ENCODE measurements around the gene IPO13.

Gene IPO13

DNA sequence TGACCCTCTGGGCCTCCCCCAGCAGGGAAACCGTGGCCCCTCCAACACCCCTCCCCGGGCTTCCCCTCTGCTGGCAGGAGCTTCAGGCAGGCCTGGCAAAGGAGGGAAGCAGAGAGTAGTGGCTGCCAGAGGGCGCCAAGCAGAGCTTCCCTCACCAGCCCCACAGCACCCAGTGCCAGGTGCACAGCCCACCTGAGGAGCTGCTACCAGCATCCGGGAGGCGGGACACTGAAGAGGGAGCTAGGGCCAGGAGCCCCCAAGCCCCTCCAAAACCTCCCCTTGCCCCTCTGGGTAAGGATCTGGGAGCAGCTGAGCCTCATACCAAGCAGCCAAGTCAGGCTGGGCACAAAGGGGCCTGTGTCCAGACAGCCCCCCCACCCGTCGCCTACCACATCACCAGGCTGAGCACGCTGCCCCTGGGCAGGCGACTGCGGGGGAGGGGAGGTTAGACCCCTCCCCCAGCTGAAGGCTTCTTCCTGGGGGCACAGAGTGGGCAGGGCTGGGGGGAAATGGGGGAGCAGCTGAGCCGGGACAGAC lies 64.3 kb downstream of the IPO13 start:
- no peak for DNase-seq (ENCODE audit: low read depth in 2 of 2)

DNA sequence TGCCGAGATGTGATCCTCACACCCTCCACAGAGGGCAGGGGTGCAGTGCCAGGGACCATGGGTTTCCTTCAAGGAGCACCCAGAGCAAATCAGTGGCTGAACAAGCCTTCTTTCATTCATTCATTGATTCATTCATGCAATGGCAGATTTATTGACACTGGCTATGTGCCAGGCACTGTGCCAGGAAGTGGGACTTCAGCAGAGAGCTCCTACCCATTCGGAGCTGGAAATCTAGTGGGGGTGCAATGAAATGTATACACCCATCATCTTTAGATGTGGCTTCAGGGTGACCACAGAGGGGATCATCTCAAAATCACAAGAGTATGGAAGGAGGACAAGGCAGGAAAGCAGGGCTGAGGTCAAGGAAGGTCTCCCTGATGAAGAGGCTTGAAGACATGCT lies 65.7 kb downstream of the IPO13 start:
- DNase-seq (ENCODE audit: low read depth in 2 of 2), result no peak

GRCh38 chr1:44012941-44013609 lies 66.3 kb downstream of the IPO13 start:
- DNase-seq (ENCODE audit: low read depth in 2 of 2), result no peak

DNA sequence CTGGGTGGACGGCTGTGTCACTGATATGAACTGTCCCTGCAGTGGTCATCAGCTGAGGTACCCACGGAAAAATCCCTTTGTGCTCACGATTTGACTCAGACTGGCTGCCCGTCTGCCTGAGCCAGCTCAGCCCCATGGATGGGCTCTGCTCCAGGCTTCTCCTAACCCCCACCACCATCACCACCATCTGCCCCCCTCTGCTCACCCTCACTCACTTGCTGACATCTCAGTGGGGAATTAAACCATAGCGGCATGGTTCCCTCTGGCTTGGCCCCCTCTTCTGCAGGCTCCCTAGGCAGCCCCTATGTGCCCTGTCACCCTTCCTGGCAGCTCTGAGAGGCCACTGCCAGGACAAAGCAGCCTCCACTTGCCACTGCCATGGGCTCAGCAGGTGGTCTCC lies 67.2 kb downstream of the IPO13 start:
- no peak for DNase-seq (ENCODE audit: low read depth in 2 of 2)

DNA sequence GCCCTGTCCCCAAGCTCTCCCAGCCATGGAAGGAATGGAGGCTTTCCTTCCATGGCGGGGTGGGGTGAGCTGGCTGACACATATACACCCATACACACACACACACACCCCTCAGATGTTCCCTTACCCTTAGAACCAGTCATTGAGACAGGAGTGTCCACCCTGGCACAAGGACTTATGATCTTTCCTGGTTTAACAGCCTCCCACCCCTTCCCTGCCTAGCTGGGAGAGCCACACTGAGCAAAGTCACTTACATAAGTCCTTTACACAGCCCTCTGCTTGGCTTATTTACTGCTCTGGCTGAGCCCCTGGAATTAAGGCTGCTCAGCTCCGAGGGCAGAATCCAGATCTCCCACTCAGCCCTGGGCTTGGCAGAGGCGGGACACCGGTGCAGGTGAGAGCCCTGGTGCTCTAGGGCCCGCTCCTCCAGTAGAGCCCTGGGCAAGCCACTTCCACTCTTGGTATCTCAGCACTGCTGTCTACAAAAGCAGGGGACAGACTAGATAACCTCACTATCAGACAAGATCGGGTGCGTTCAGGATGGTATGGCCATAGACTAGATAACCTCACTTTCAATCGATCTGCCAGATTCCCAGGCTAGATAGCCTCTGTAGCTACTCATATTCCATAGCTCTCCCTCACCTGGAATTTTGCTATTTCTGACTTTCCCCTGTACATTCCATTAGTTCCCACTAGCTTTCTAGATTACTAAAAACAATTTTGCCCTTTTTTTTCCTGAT lies 67.8 kb downstream of the IPO13 start:
- no peak for DNase-seq (ENCODE audit: low read depth in 2 of 2)

GRCh38 chr1:44015206-44015605 lies 68.5 kb downstream of the IPO13 start:
- DNase-seq (ENCODE audit: low read depth in 2 of 2), result no peak

- DNase-seq (ENCODE audit: low read depth in 2 of 2), result no peak
These were observed 69.5 kb downstream of the IPO13 start for GRCh38 chr1:44016041-44016889.

DNA sequence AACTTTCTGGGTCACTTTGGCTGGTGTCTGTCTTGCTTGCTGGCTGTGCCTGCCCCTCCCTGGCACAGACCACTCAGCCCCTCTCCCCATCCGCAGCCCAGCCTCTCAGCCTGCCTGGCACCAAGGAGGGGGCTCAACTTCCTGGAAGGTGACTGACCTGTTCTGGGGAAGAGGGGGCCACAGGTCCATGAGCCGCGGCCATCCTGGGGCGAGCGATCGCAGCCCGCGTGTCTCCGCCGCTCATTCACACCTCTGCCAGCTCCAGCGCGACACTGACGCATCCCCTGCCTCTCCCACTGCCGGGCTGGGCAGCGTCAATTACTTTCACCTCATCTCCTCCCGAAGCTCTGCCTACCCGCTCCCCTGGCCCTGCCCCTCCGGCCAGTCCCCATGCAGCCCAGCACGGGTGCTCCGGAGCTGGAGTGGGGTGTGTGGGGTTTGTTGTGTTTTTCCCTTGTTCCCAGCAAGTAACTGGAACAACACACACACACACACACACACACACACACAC lies 70.2 kb downstream of the IPO13 start:
- no peak for DNase-seq (ENCODE audit: low read depth in 2 of 2)
